ENCODE results near the gene SSNA1.

- no peak for TF ChIP-seq EZH2 (IDR thresholded peaks at IDR 0.05)
- TF ChIP-seq POLR2AphosphoS5 (IDR thresholded peaks at IDR 0.05; ENCODE audit: borderline replicate concordance, low read depth, low read length) = no peak
Measured at GRCh38 chr9:137143459-137143858, 45.0 kb upstream of the SSNA1 start.
